Right lobe of liver (tissue), 6 donors: ENCODE results near the gene ATG7. TPM values are rescaled to one million over a fixed set of nuclear protein-coding genes. Genes with fewer than 3 reads are reported as not detected.
"Not testable (repeated sequence)": the region's sequence is repeated elsewhere in the genome, so short reads cannot be mapped to it uniquely, and the experiment has no call there.

Experiments used
- ATAC-seq, 4 donors: fragments of 200-7000 bp; cut with Tn5 transposase; one replicate each; pipeline ENCODE4 v1.9.1; 2020; ENCODE audit warnings: mild to moderate bottlenecking in 4 of 4, moderate library complexity in 4 of 4
- DNase-seq, 3 donors: peaks; one replicate each; pipeline ENCODE4 v3.0.0-alpha.2; 2020
- H3K27ac ChIP-seq, 3 donors: fragments of 200-600 bp; one replicate each; pipeline ENCODE4 v1.8.0; 2022
- H3K27me3 ChIP-seq, 2 donors: fragments of 200-600 bp; one replicate each; pipeline ENCODE4 v1.8.0; 2022
- H3K36me3 ChIP-seq, 4 donors: fragments of 200-600 bp; sonication (generic) in 1 of 4; one replicate each; pipeline versions ENCODE4 v1.5.1 to v1.8.0; 2017 to 2022; ENCODE audit warnings: control low read depth in 1 of 4
- H3K4me1 ChIP-seq, 4 donors: fragments of 200-600 bp; sonication (generic) in 1 of 4; one replicate each; pipeline versions ENCODE4 v1.5.1 to v1.8.0; 2017 to 2022; ENCODE audit warnings: control low read depth in 1 of 4
- H3K4me3 ChIP-seq, 3 donors: fragments of 200-600 bp; one replicate each; pipeline ENCODE4 v1.8.0; 2022
- H3K9me3 ChIP-seq, 4 donors: fragments of 200-600 bp; sonication (generic) in 1 of 4; one replicate each; pipeline versions ENCODE4 v1.5.1 to v1.8.0; 2017 to 2022; ENCODE audit warnings: control low read depth in 1 of 4
- CTCF ChIP-seq, 4 donors: fragments of 200-600 bp in 3 of 4; fragments of 450-650 bp in 1 of 4; IDR thresholded peaks; one replicate each; pipeline versions ENCODE4 v1.5.1 to v1.8.0; 2016 to 2022; ENCODE audit warnings: antibody characterized with exemption in 4 of 4, mild to moderate bottlenecking in 2 of 4
- POLR2A ChIP-seq: fragments of 450-650 bp; IDR thresholded peaks from one replicate; pipeline ENCODE4 v1.6.1; 2017; ENCODE audit warnings: antibody characterized with exemption, mild to moderate bottlenecking
- WGBS: methylation state at CpG from one replicate; pipeline ENCODE4 v1.1.6; 2018; ENCODE audit warnings: low coverage, low lambda C conversion rate; ENCODE audit not compliant: insufficient coverage; ENCODE audit errors: missing lambda C conversion rate; 5-methylcytosine and 5-hydroxymethylcytosine counted together
- intact Hi-C, 2 donors: fragments of 100-400 bp; cut with DNase I; formaldehyde crosslinking; loops; one replicate each; pipeline versions ENCODE4 v1.11.2 to v1.14.1; 2022
- total RNA-seq, 6 experiments: library from RNA; depleted of rRNA in 2 of 6; stranded (reverse); fragments of >200 nt in 2 of 6; fragmentation: NEBNext Ultra II Directional in 3 of 6; extraction: Animal tissue kit (Norgen Biotek cat#: 25700) in 3 of 6; gene quantifications; one replicate each; pipeline versions ENCODE4 v1.1.0 to v1.2.4, GENCODE V29; 2016 to 2023
- donor health status: DM: no; HTN: yes; CAD: no.
- donor health status: DM: no; HTN: no; CAD: no.
- donor health status: DM: no; HTN: no; CAD: no.
- donor health status: DM: no; HTN: yes; CAD: no.
- donor health status: DM: no; HTN: yes; CAD: no.

The ATG7 gene
- total RNA-seq, 6 experiments from 2014 or later: 13.6 to 21.1 (median 15.8) TPM

- DNase-seq: no peak
- Histone ChIP-seq H3K4me1 (no peaks in the 10 kb centered on the region), H3K4me3 (no peak overlapping the region), H3K27me3 (no peaks in the 10 kb centered on the region), H3K36me3 (no peaks in the 10 kb centered on the region), H3K27ac (no peak overlapping the region), H3K9me3 (no peaks in the 10 kb centered on the region)
- ATAC-seq: no peak
- no peak for TF ChIP-seq POLR2A
- TF ChIP-seq CTCF (IDR thresholded peaks at IDR 0.05): no peak
- intact Hi-C loops: no loop called here
- 79% methylated on average over 7 of the region's 8 CpGs for WGBS
Measured at GRCh38 chr3:11522953-11523571, 250.9 kb downstream of the ATG7 start.

- TF ChIP-seq CTCF (IDR thresholded peaks at IDR 0.05) (no peak), POLR2A (no peak)
- H3K27me3 ChIP-seq: no peaks in the 10 kb centered on the region
- H3K9me3 ChIP-seq: no peaks in the 10 kb centered on the region
- H3K4me3 ChIP-seq: no peak overlapping the region
- DNase-seq (no peak), ATAC-seq (no peak)
- 86% methylated on average over 7 of the region's 7 CpGs for WGBS
- H3K36me3 ChIP-seq: no peaks in the 10 kb centered on the region
- H3K4me1 ChIP-seq: no peaks in the 10 kb centered on the region
- intact Hi-C loops: no loop called here
- no peak overlapping the region for H3K27ac ChIP-seq
Measured at GRCh38 chr3:11523572-11524101, 251.4 kb downstream of the ATG7 start.

GRCh38 chr3:11526121-11526520 is 253.9 kb downstream of the ATG7 start:
- intact Hi-C loops, ATAC-seq, H3K36me3 ChIP-seq, DNase-seq, H3K27ac ChIP-seq, H3K9me3 ChIP-seq, H3K4me1 ChIP-seq, H3K4me3 ChIP-seq, H3K27me3 ChIP-seq: not testable (repeated sequence)
- WGBS: 90% methylated on average over 5 of the region's 5 CpGs

GRCh38 chr3:11529281-11529680 is 257.1 kb downstream of the ATG7 start:
- intact Hi-C loops: no loop called here
- 71% methylated on average over 4 of the region's 4 CpGs for WGBS
- Histone ChIP-seq H3K36me3 (no peaks in the 10 kb centered on the region), H3K4me1 (no peaks in the 10 kb centered on the region), H3K9me3 (no peaks in the 10 kb centered on the region), H3K27ac (no peak overlapping the region), H3K27me3 (no peaks in the 10 kb centered on the region), H3K4me3 (no peak overlapping the region)
- TF ChIP-seq POLR2A: no peak
- TF ChIP-seq CTCF (IDR thresholded peaks at IDR 0.05): no peak
- DNase-seq (no peak), ATAC-seq (no peak)

- Histone ChIP-seq H3K4me3 (no peak overlapping the region), H3K27me3 (no peaks in the 10 kb centered on the region), H3K9me3 (no peaks in the 10 kb centered on the region), H3K4me1 (no peaks in the 10 kb centered on the region), H3K36me3 (no peaks in the 10 kb centered on the region), H3K27ac (no peak overlapping the region)
- 100% methylated on average over 5 of the region's 11 CpGs for WGBS
- TF ChIP-seq CTCF (IDR thresholded peaks at IDR 0.05) (no peak), POLR2A (no peak)
- DNase-seq (no peak), ATAC-seq (no peak)
- intact Hi-C loops: no loop called here
Measured at GRCh38 chr3:11530153-11530721, 258.0 kb downstream of the ATG7 start.
